Upper lobe of right lung (tissue), 1 donor: Measurements from ENCODE around the gene SLC41A1. TPM values are rescaled to one million over a fixed set of nuclear protein-coding genes. Genes with fewer than 3 reads are reported as not detected.

Experiments
- ATAC-seq: fragments of 200-7000 bp; cut with Tn5 transposase; one replicate; pipeline ENCODE4 v1.9.1; 2020; ENCODE audit warnings: mild to moderate bottlenecking, moderate library complexity
- DNase-seq: peaks from one replicate; pipeline ENCODE4 v3.0.0-alpha.2; 2020
- H3K27ac ChIP-seq: fragments of 200-600 bp; one replicate; pipeline ENCODE4 v1.8.0; 2022
- H3K27me3 ChIP-seq: fragments of 200-600 bp; one replicate; pipeline ENCODE4 v1.8.0; 2022; ENCODE audit warnings: mild to moderate bottlenecking
- H3K36me3 ChIP-seq: fragments of 200-600 bp; one replicate; pipeline ENCODE4 v1.8.0; 2022
- H3K4me1 ChIP-seq: fragments of 200-600 bp; one replicate; pipeline ENCODE4 v1.8.0; 2022
- H3K4me3 ChIP-seq: fragments of 200-600 bp; one replicate; pipeline ENCODE4 v1.8.0; 2022; ENCODE audit warnings: mild to moderate bottlenecking
- H3K9me3 ChIP-seq: fragments of 200-600 bp; one replicate; pipeline ENCODE4 v1.8.0; 2022
- CTCF ChIP-seq: fragments of 200-600 bp; IDR thresholded peaks from one replicate; pipeline ENCODE4 v1.8.0; 2022; ENCODE audit warnings: antibody characterized with exemption
- intact Hi-C: fragments of 100-400 bp; cut with DNase I; formaldehyde crosslinking; loops from one replicate; pipeline ENCODE4 v1.11.0; 2022
- total RNA-seq: library from RNA; stranded (reverse); fragmentation: NEBNext Ultra II Directional; extraction: Animal tissue kit (Norgen Biotek cat#: 25700); gene quantifications from one replicate; pipeline ENCODE4 v1.2.1, GENCODE V29; 2021
- donor health status: DM: no; HTN: yes; CAD: no; lungs with severe emphysema.

SLC41A1 gene
- total RNA-seq, 1 donor from 2014 or later: 35.8 TPM

GRCh38 chr1:205777994-205778393 is 35.0 kb downstream of the SLC41A1 start:
- intact Hi-C loops: no loop called here
- H3K27me3 ChIP-seq: no peaks in the 10 kb centered on the region
- H3K36me3 ChIP-seq: no peaks in the 10 kb centered on the region
- no peaks in the 10 kb centered on the region for H3K9me3 ChIP-seq
- DNase-seq (no peak), ATAC-seq (no peak)
- H3K4me1 ChIP-seq: peaks cover 10% of the 10 kb centered on the region
- H3K4me3 ChIP-seq: no peak overlapping the region
- TF ChIP-seq CTCF: no peak
- H3K27ac ChIP-seq: no peak overlapping the region

DNA sequence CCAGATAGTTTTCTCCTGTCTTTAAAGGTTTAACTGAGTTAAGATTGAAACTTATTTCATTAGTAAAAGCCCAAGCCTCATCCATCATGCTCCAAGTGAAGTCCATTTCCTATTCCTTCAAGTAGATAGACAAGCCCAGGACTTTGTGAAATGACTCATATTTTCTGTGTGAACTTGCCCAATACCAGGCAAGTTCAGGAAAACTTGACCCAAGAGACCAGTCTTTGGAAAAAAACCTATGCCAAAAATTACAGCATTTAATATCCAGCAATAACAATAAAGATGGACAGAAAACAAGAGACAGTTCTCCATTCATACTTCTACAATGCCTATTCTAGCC is 37.3 kb downstream of the SLC41A1 start:
- intact Hi-C loops: no loop called here
- TF ChIP-seq CTCF: no peak
- no peak overlapping the region for H3K27ac ChIP-seq
- DNase-seq (no peak), ATAC-seq (no peak)
- peak overlapping the region; percentile 81 for H3K4me3 ChIP-seq
- no peaks in the 10 kb centered on the region for H3K36me3 ChIP-seq
- peaks cover 10% of the 10 kb centered on the region for H3K4me1 ChIP-seq
- H3K27me3 ChIP-seq: no peaks in the 10 kb centered on the region
- no peaks in the 10 kb centered on the region for H3K9me3 ChIP-seq

GRCh38 chr1:205775015-205775716 is 37.8 kb downstream of the SLC41A1 start, which contains the start of gene RAB29:
Gene RAB29 (minus strand): TSS chr1:205775482. CDS start chr1:205774956, 526 bp downstream.
- Histone ChIP-seq H3K27me3 (no peaks in the 10 kb centered on the region), H3K4me3 (peak within 1 kb of the TSS; percentile 81), H3K27ac (peak within 1 kb of the TSS; percentile 74), H3K9me3 (no peaks in the 10 kb centered on the region), H3K36me3 (no peaks in the 10 kb centered on the region), H3K4me1 (peaks cover 10% of the 10 kb centered on the region)
- ATAC-seq (peak; percentile 98), DNase-seq (peak; percentile 91)
- TF ChIP-seq CTCF: no peak
- intact Hi-C loops: no loop called here

- intact Hi-C loops: no loop called here
- TF ChIP-seq CTCF: no peak
- ATAC-seq (peak; percentile 45), DNase-seq (no peak)
- H3K4me3 ChIP-seq: peak overlapping the region; percentile 81
- peak overlapping the region; percentile 74 for H3K27ac ChIP-seq
- H3K9me3 ChIP-seq: no peaks in the 10 kb centered on the region
- no peaks in the 10 kb centered on the region for H3K27me3 ChIP-seq
- no peaks in the 10 kb centered on the region for H3K36me3 ChIP-seq
- H3K4me1 ChIP-seq: peaks cover 10% of the 10 kb centered on the region
These were observed 38.6 kb downstream of the SLC41A1 start for GRCh38 chr1:205774198-205775014.

- Histone ChIP-seq H3K27ac (no peak overlapping the region), H3K4me3 (no peak overlapping the region), H3K27me3 (no peaks in the 10 kb centered on the region), H3K4me1 (peaks cover 10% of the 10 kb centered on the region), H3K9me3 (no peaks in the 10 kb centered on the region), H3K36me3 (no peaks in the 10 kb centered on the region)
- DNase-seq (no peak), ATAC-seq (no peak)
- intact Hi-C loops: no loop called here
- TF ChIP-seq CTCF: no peak
These were observed 40.4 kb downstream of the SLC41A1 start for GRCh38 chr1:205772607-205773032.
